HepG2 (cell line): ENCODE results near the gene DPY30. TPM values are rescaled to one million over a fixed set of nuclear protein-coding genes. Genes with fewer than 3 reads are reported as not detected.

Experiments used
- AKAP8 ChIP-seq: sonication (generic); formaldehyde crosslinking; IDR thresholded peaks from 2 replicates; pipeline ENCODE4 v1.5.1; 2020; ENCODE audit warnings: mild to moderate bottlenecking, missing genetic modification reagents
- ARID3A ChIP-seq: IDR thresholded peaks from 2 replicates; pipeline ENCODE4 v1.6.1; 2012; ENCODE audit warnings: low read depth, low read length, improper control_type of control experiment
- BRCA1 ChIP-seq: sonication (generic); formaldehyde crosslinking; IDR thresholded peaks from 2 replicates; pipeline ENCODE4 v1.4.0; 2020; ENCODE audit warnings: missing genetic modification reagents
- CHCHD3 ChIP-seq: sonication (generic); formaldehyde crosslinking; IDR thresholded peaks from 2 replicates; pipeline ENCODE4 v1.8.0; 2022; ENCODE audit warnings: mild to moderate bottlenecking, missing genetic modification reagents, moderate library complexity
- CSRNP1 ChIP-seq: sonication (generic); formaldehyde crosslinking; IDR thresholded peaks from 2 replicates; pipeline ENCODE4 v1.8.1; 2023; ENCODE audit warnings: mild to moderate bottlenecking, missing genetic modification reagents
- ELF3 ChIP-seq: IDR thresholded peaks from 2 replicates; pipeline ENCODE4 v1.6.1; 2016; ENCODE audit warnings: missing genetic modification reagents, missing compliant biosample characterization
- FOXA3 ChIP-seq: IDR thresholded peaks from 2 replicates; pipeline ENCODE4 v1.6.1; 2016; ENCODE audit warnings: missing genetic modification reagents, missing compliant biosample characterization
- FOXO1 ChIP-seq: sonication (generic); formaldehyde crosslinking; IDR thresholded peaks from 2 replicates; pipeline ENCODE4 v1.4.0; 2020; ENCODE audit warnings: missing genetic modification reagents
- IKZF1 ChIP-seq: fragments of 450-650 bp; IDR thresholded peaks from 2 replicates; pipeline ENCODE4 v1.7.1; 2016
- KDM3A ChIP-seq: IDR thresholded peaks from 2 replicates; pipeline ENCODE4 v1.6.1; 2018; ENCODE audit warnings: low read depth, missing compliant biosample characterization
- KLF15 ChIP-seq: sonication (generic); formaldehyde crosslinking; IDR thresholded peaks from 2 replicates; pipeline ENCODE4 v1.8.1; 2023; ENCODE audit warnings: borderline replicate concordance, mild to moderate bottlenecking, inconsistent platforms, missing genetic modification reagents, mixed read lengths
- LCORL ChIP-seq, 2 experiments: fragments of 450-650 bp in 1 of 2; sonication (generic) in 1 of 2; formaldehyde crosslinking in 1 of 2; IDR thresholded peaks; 2 replicates each; pipeline versions ENCODE4 v1.5.0 to v1.6.1; 2017 to 2020; ENCODE audit warnings: antibody characterized with exemption in 1 of 2, missing genetic modification reagents in 1 of 2
- MED1 ChIP-seq: sonication (generic); formaldehyde crosslinking; IDR thresholded peaks from 2 replicates; pipeline ENCODE4 v1.4.0; 2020; ENCODE audit warnings: missing genetic modification reagents
- NCOA2 ChIP-seq: sonication (generic); formaldehyde crosslinking; IDR thresholded peaks from 2 replicates; pipeline ENCODE4 v1.8.0; 2022; ENCODE audit warnings: inconsistent platforms
- NCOA5 ChIP-seq: sonication (generic); formaldehyde crosslinking; IDR thresholded peaks from 2 replicates; pipeline ENCODE4 v1.4.0; 2020; ENCODE audit warnings: missing genetic modification reagents
- SAP130 ChIP-seq: IDR thresholded peaks from 2 replicates; pipeline ENCODE4 v1.6.1; 2016; ENCODE audit warnings: low read depth
- TAF1 ChIP-seq: sonication (generic); formaldehyde crosslinking; IDR thresholded peaks from 2 replicates; pipeline ENCODE4 v1.4.0; 2020; ENCODE audit warnings: missing genetic modification reagents
- TRAFD1 ChIP-seq: sonication (generic); formaldehyde crosslinking; IDR thresholded peaks from 2 replicates; pipeline ENCODE4 v1.5.1; 2020; ENCODE audit warnings: missing genetic modification reagents, mild to moderate bottlenecking, borderline replicate concordance
- ZBTB43 ChIP-seq: sonication (generic); formaldehyde crosslinking; conservative IDR thresholded peaks from 2 replicates; pipeline ENCODE4 v1.4.0; 2020; ENCODE audit warnings: missing genetic modification reagents
- ZNF292 ChIP-seq: sonication (generic); formaldehyde crosslinking; IDR thresholded peaks from 2 replicates; pipeline ENCODE4 v1.8.1; 2022; ENCODE audit warnings: mild to moderate bottlenecking, low read depth, missing genetic modification reagents, borderline replicate concordance
- ZNF597 ChIP-seq: sonication (generic); formaldehyde crosslinking; IDR thresholded peaks from 2 replicates; pipeline ENCODE4 v1.5.0; 2020; ENCODE audit warnings: missing genetic modification reagents
- polyA plus RNA-seq, 8 experiments: library from polyadenylated mRNA; depleted of rRNA in 3 of 8; stranded (reverse) in 7 of 8; unstranded in 1 of 8; fragments of >200 nt; fragmentation: Illumina TruSeq in 4 of 8; extraction: Trizol in 4 of 8; gene quantifications; 2 replicates each; pipeline versions ENCODE4 v1.2.1 to v1.2.3, GENCODE V29; 2011 to 2016; ENCODE audit warnings: low read depth in 4 of 8, missing spikeins in 1 of 8, mixed read lengths in 1 of 8; ENCODE audit not compliant: insufficient read depth in 1 of 8
- total RNA-seq, 5 experiments: library from RNA; depleted of rRNA; stranded (reverse); fragments of >200 nt; fragmentation: Illumina TruSeq; extraction: Trizol; gene quantifications; 2 replicates each; pipeline ENCODE4 v1.2.3, GENCODE V29; 2016; ENCODE audit warnings: low read depth in 1 of 5

DPY30 gene
- total and polyA plus RNA-seq, 2 of the 13 experiments (the other 11 are each of a cell fraction or from before 2014, with no cell fraction given) = 98.1 to 118 TPM

GRCh38 chr2:32007121-32007391 lies 32.5 kb downstream of the DPY30 start (continued):
- peak; percentile 49; the same call in 1 of the 2 replicates for TF ChIP-seq ELF3 (CRISPR knock-in tag)
- TF ChIP-seq IKZF1 = no peak
- TF ChIP-seq MED1 (CRISPR knock-in tag) = peak; percentile 26; the same call in 1 of the 2 replicates
- TF ChIP-seq TAF1 (CRISPR knock-in tag) = no peak; the same call in 1 of the 2 replicates
- TF ChIP-seq NCOA5 = no peak
- no peak for TF ChIP-seq CHCHD3 (CRISPR knock-in tag)
- TF ChIP-seq TRAFD1 (CRISPR knock-in tag) = no peak
- no peak; the same call in 1 of the 2 replicates for TF ChIP-seq FOXO1 (CRISPR knock-in tag)
- peak; percentile 55; the same call in 1 of the 2 replicates for TF ChIP-seq ARID3A
- no peak for TF ChIP-seq ZBTB43
- TF ChIP-seq CSRNP1 (CRISPR knock-in tag) = no peak
- no peak for TF ChIP-seq ZNF597
- 0 out of 2 replicates have a peak, but pooled peaks have one; percentile 46 for TF ChIP-seq NCOA2
- peak; percentile 36; the same call in 1 of the 2 replicates for TF ChIP-seq LCORL (IDR thresholded peaks at IDR 0.05)
- peak; percentile 52; the same call in 1 of the 2 replicates for TF ChIP-seq LCORL (CRISPR knock-in tag; IDR thresholded peaks at IDR 0.05)
- 0 out of 2 replicates have a peak, but pooled peaks have one; percentile 7 for TF ChIP-seq KDM3A
- TF ChIP-seq ZNF292 (CRISPR knock-in tag) = no peak
- no peak for TF ChIP-seq KLF15 (CRISPR knock-in tag)
- TF ChIP-seq FOXA3 (CRISPR knock-in tag) = peak; percentile 82
- peak; percentile 42; the same call in 1 of the 2 replicates for TF ChIP-seq SAP130 (CRISPR knock-in tag)
- no peak for TF ChIP-seq AKAP8
- no peak for TF ChIP-seq BRCA1 (CRISPR knock-in tag)
